Transverse colon (tissue), 4 donors: ENCODE data around the gene PLK1. TPM values are rescaled to one million over a fixed set of nuclear protein-coding genes. Genes with fewer than 3 reads are reported as not detected.
"Not testable (repeated sequence)": the region's sequence is repeated elsewhere in the genome, so short reads cannot be mapped to it uniquely, and the experiment has no call there.

Experiments used
- DNase-seq: peaks from one replicate; pipeline ENCODE4 v3.0.0-alpha.2; 2019
- H3K27ac ChIP-seq, 4 donors: fragments of 200-600 bp; sonication (generic); 2 replicates each; pipeline ENCODE4 v1.5.1; 2016 to 2018; ENCODE audit warnings: inconsistent platforms in 4 of 4
- H3K27me3 ChIP-seq: fragments of 200-600 bp; sonication (generic); 2 replicates; pipeline ENCODE4 v1.5.1; 2017; ENCODE audit warnings: inconsistent platforms
- H3K36me3 ChIP-seq, 4 donors: fragments of 200-600 bp; sonication (generic); 2 replicates each; pipeline ENCODE4 v1.5.1; 2017 to 2019; ENCODE audit warnings: inconsistent platforms in 4 of 4
- H3K4me1 ChIP-seq, 4 donors: fragments of 200-600 bp; sonication (generic); 2 replicates each; pipeline ENCODE4 v1.5.1; 2017 to 2020; ENCODE audit warnings: inconsistent platforms in 4 of 4
- H3K4me3 ChIP-seq, 4 donors: fragments of 200-600 bp; sonication (generic); 1 replicate in 1 of 4; 2 replicates in 3 of 4; pipeline versions ENCODE4 v1.5.1 to v1.6.1; 2017 to 2019; ENCODE audit warnings: inconsistent platforms in 4 of 4
- H3K9me3 ChIP-seq, 2 donors: fragments of 200-600 bp; sonication (generic); 2 replicates each; pipeline ENCODE4 v1.5.1; 2017 to 2019; ENCODE audit warnings: inconsistent platforms in 2 of 2
- EP300 ChIP-seq: sonication (generic); formaldehyde crosslinking; IDR thresholded peaks from one replicate; pipeline ENCODE4 v1.6.1; 2017; ENCODE audit warnings: antibody characterized with exemption, low read depth
- POLR2A ChIP-seq: fragments of 450-650 bp; IDR thresholded peaks from one replicate; pipeline ENCODE4 v1.6.1; 2016; ENCODE audit warnings: antibody characterized with exemption, mild to moderate bottlenecking, moderate library complexity
- POLR2AphosphoS5 ChIP-seq, 3 donors: sonication (generic); formaldehyde crosslinking; IDR thresholded peaks; one replicate each; pipeline ENCODE4 v1.6.1; 2016; ENCODE audit warnings: antibody characterized with exemption in 3 of 3
- WGBS, 2 donors: methylation state at CpG; one replicate each; pipeline ENCODE4 v1.1.5; 2018; ENCODE audit warnings: low coverage in 1 of 2; 5-methylcytosine and 5-hydroxymethylcytosine counted together
- in situ Hi-C, 4 donors: fragments of 200-750 bp; cut with MboI; loops; one replicate each; pipeline versions ENCODE4 v1.15.0 to v1.15.1; 2017; ENCODE audit warnings: low sequenced_read_pairs in 3 of 4, low pct_ligation_motif_present in 1 of 4, low pct_unique_long_range_greater_than_20kb in 1 of 4
- intact Hi-C: fragments of 100-400 bp; cut with DNase I; formaldehyde crosslinking; loops from one replicate; pipeline ENCODE4 v1.15.1; 2023; ENCODE audit warnings: low total_unique reads
- total RNA-seq, 4 donors: library from RNA; depleted of rRNA; stranded (reverse); fragments of >200 nt; gene quantifications; one replicate each; pipeline ENCODE4 v1.1.0, GENCODE V29; 2016
- TF ChIP-seq, protein P1 (sequence below), 5 experiments: fragments of 200-600 bp in 3 of 5; fragments of 450-650 bp in 2 of 5; sonication (generic) in 3 of 5; IDR thresholded peaks; 1 replicate in 2 of 5; 2 replicates in 3 of 5; pipeline ENCODE4 v1.5.1; 2016 to 2017; ENCODE audit warnings: antibody characterized with exemption in 5 of 5, inconsistent platforms in 3 of 5, mild to moderate bottlenecking in 2 of 5, moderate library complexity in 1 of 5

Gene PLK1
- total RNA-seq, 4 donors from 2014 or later = 1.5 to 20.1 (median 4.3) TPM

DNA sequence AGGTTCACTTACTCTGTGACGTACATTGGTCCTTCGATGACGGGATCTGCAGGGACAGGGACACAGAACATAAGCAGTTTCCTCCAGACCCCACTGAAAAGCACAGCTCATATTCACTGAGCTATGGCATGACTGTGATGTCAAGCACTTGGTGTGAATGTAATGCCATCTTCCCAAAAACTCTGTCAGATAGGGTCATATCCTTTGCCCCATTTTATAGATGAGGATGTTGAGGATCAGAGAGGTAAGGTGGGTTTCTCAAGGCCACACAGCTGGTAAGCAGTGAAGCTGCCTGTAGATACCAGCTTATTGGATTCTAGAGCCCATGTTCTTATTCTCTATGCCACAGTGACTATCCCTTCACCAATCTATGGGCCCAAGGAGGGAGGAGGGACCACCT lies 31.8 kb downstream of the PLK1 start:
- TF ChIP-seq, protein P1, sequence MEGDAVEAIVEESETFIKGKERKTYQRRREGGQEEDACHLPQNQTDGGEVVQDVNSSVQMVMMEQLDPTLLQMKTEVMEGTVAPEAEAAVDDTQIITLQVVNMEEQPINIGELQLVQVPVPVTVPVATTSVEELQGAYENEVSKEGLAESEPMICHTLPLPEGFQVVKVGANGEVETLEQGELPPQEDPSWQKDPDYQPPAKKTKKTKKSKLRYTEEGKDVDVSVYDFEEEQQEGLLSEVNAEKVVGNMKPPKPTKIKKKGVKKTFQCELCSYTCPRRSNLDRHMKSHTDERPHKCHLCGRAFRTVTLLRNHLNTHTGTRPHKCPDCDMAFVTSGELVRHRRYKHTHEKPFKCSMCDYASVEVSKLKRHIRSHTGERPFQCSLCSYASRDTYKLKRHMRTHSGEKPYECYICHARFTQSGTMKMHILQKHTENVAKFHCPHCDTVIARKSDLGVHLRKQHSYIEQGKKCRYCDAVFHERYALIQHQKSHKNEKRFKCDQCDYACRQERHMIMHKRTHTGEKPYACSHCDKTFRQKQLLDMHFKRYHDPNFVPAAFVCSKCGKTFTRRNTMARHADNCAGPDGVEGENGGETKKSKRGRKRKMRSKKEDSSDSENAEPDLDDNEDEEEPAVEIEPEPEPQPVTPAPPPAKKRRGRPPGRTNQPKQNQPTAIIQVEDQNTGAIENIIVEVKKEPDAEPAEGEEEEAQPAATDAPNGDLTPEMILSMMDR (IDR thresholded peaks at IDR 0.05) = no peak
- TF ChIP-seq EP300 (no peak), POLR2AphosphoS5 (IDR thresholded peaks at IDR 0.05) (no peak), POLR2A (no peak)
- H3K27me3 ChIP-seq = peaks cover 33% of the 10 kb centered on the region
- no peak for DNase-seq
- H3K36me3 ChIP-seq = no peaks in the 10 kb centered on the region
- peak overlapping the region in 2 of 4 donors; percentile 87 to 88 for H3K27ac ChIP-seq
- H3K9me3 ChIP-seq = no peaks in the 10 kb centered on the region
- WGBS, 2 donors = 90% methylated on average over 3 of the region's 3 CpGs; no CpG with 5 or more reads in 1 of the 2 donors
- intact Hi-C loops (no loop called here), in situ Hi-C loops (no loop called here)
- peaks cover 0 to 10% (median 2%) of the 10 kb centered on the region in 4 donors for H3K4me1 ChIP-seq
- H3K4me3 ChIP-seq = no peak overlapping the region

DNA sequence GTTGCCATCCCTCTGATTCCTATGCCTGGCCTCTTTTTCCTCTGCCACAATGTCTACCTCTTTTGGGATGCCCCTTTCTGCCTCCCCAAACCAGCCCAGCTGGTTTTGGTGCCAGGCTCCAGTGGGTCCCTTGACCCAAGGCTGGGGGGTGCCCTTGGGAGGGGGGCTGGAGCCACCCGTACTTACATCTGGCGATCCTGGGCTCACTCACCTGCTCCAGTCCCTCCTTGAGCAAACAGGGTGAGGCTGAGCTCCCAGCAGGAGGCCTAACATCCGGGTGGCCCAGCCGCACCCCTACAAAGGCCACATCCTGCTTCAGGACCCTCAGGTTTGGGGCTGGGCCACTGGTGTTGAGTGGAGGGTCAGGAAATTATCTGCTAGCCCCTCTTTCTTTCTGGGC lies 33.1 kb downstream of the PLK1 start:
- TF ChIP-seq, protein P1 (IDR thresholded peaks at IDR 0.05) = no peak
- TF ChIP-seq POLR2A = peak; percentile 62
- TF ChIP-seq POLR2AphosphoS5 (IDR thresholded peaks at IDR 0.05) = peak; percentile 34 to 75 (median 57)
- peak; percentile 8 for TF ChIP-seq EP300
- Histone ChIP-seq H3K9me3 (no peaks in the 10 kb centered on the region), H3K4me1 (peaks cover 0 to 10% (median 2%) of the 10 kb centered on the region in 4 donors), H3K4me3 (peak overlapping the region in 3 of 4 donors; percentile 45 to 65 (median 53)), H3K27ac (peak overlapping the region; percentile 81 to 89 (median 88)), H3K27me3 (peaks cover 34% of the 10 kb centered on the region), H3K36me3 (no peaks in the 10 kb centered on the region)
- 31% methylated on average over 4 of the region's 4 CpGs; no CpG with 5 or more reads in 1 of the 2 donors for WGBS, 2 donors
- in situ Hi-C loops = no loop called here
- intact Hi-C loops = no loop called here
- DNase-seq = peak; percentile 83

DNA sequence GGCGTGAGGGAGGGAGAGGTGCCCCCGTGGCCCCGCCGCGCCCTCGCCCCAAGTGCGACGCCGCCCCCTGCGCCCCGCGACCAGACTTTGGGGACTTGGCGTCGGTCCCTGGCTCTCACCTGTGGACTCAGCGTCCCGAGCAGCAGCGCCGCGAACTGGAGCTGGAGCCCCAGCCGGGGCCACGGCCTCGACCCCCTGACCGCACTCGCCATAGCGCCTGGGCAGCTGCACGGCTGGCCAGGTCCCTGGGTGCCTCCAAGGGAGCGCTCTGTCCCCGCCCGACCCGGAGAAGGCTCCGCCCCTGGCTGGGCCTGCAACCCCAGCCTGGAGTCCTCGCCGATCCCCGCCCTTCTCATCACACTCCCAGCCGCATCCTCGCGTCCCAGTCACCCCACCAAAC lies 34.3 kb downstream of the PLK1 start, which contains the start of gene ERN2:
Gene ERN2, minus strand, starts transcription at position 247 of the 400 bp plus-strand sequence. Its CDS starts 35 bp downstream, at position 212.
- WGBS, 2 donors = 4% methylated on average over 35 of the region's 37 CpGs; no CpG with 5 or more reads in 1 of the 2 donors
- in situ Hi-C loops = no loop called here
- intact Hi-C loops = no loop called here
- Histone ChIP-seq H3K4me1 (peaks cover 0 to 10% (median 2%) of the 10 kb centered on the region in 4 donors), H3K36me3 (no peaks in the 10 kb centered on the region), H3K27me3 (peaks cover 37% of the 10 kb centered on the region), H3K27ac (peak within 1 kb of the TSS; percentile 81 to 89 (median 88)), H3K9me3 (no peaks in the 10 kb centered on the region), H3K4me3 (peak within 1 kb of the TSS; percentile 11 to 65 (median 49))
- peak; percentile 33 to 86 (median 73) for TF ChIP-seq POLR2AphosphoS5 (IDR thresholded peaks at IDR 0.05)
- TF ChIP-seq POLR2A = peak; percentile 75
- TF ChIP-seq EP300 = no peak
- TF ChIP-seq, protein P1 (IDR thresholded peaks at IDR 0.05) = no peak
- DNase-seq = peak; percentile 85

DNA sequence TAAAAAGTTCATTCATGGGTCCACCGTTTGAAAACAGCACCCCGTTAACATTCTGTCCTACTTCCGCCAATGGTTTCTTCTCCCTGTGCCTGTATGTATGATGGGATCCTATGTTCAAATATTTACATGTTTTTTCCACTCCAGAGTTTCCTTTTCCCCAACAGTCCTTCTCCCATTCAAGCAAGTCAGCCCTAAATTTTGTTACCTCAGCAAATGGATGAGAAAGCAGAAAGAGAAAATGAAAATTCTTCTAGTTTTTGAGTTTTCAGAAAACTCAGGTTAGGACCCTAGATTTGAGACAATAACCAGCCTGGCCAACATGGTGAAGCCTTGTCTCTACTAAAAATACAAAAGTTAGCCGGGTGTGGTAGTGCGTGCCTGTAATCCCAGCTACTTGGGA lies 37.8 kb downstream of the PLK1 start:
- no peak for TF ChIP-seq POLR2AphosphoS5 (IDR thresholded peaks at IDR 0.05)
- TF ChIP-seq, protein P1 (IDR thresholded peaks at IDR 0.05) = no peak
- TF ChIP-seq POLR2A = no peak
- TF ChIP-seq EP300 = no peak
- no peak overlapping the region for H3K27ac ChIP-seq
- in situ Hi-C loops = no loop called here
- H3K9me3 ChIP-seq = no peaks in the 10 kb centered on the region
- 86 to 91% methylated on average over 5 of the region's 5 CpGs for WGBS, 2 donors
- intact Hi-C loops = no loop called here
- no peak overlapping the region for H3K4me3 ChIP-seq
- DNase-seq = no peak
- H3K27me3 ChIP-seq = peaks cover 34% of the 10 kb centered on the region
- H3K4me1 ChIP-seq = peaks cover 0 to 3% (median 1%) of the 10 kb centered on the region in 4 donors
- no peaks in the 10 kb centered on the region for H3K36me3 ChIP-seq

DNA sequence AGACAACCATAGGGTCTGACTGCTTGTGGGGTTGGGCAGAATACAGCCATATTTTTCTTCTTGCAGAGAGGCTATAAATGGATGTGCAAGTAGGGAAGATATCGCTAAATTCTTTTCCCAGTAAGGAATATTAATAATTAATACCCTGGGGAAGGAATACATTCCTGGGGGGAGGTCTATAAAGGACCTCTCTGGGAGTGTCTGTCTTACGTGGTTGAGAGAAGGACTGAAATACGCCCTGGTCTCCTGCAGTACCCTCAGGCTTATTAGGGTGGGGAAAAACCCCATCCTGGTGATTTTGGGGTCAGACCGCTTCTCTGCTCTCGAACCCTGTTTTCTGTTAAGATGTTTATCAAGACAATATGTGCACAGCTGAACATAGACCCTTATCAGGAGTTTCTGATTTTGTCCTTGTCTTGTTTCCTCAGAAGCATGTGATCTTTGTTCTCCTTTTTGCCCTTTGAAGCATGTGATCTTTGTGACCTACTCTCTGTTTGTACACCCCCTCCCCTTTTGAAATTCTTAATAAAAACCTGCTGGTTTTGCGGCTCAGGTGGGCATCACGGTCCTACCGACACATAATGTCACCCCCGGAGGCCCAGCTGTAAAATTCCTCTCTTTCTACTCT lies 44.0 kb downstream of the PLK1 start:
- H3K27me3 ChIP-seq, in situ Hi-C loops, H3K27ac ChIP-seq, H3K4me1 ChIP-seq, H3K36me3 ChIP-seq, intact Hi-C loops, DNase-seq, H3K9me3 ChIP-seq, H3K4me3 ChIP-seq: not testable (repeated sequence)
- 65 to 81% methylated on average over 4 to 9 of the region's 9 CpGs for WGBS, 2 donors
